ENCODE measurements around the gene FHIT.

GRCh38 chr3:60192297-60193114 is 1058.7 kb downstream of the FHIT start:
- TF ChIP-seq EP300 (IDR thresholded peaks at IDR 0.05; ENCODE audit: borderline replicate concordance in 1 of 2, low read depth in 1 of 2, low read length in 1 of 2) (no peak), CHD2 (IDR thresholded peaks at IDR 0.05; ENCODE audit: low read length, partially characterized antibody) (no peak), MXI1 (IDR thresholded peaks at IDR 0.05; ENCODE audit: low read depth, low read length) (no peak), NRF1 (IDR thresholded peaks at IDR 0.05; ENCODE audit: low read depth, low read length) (no peak)
- TF ChIP-seq, protein P1, sequence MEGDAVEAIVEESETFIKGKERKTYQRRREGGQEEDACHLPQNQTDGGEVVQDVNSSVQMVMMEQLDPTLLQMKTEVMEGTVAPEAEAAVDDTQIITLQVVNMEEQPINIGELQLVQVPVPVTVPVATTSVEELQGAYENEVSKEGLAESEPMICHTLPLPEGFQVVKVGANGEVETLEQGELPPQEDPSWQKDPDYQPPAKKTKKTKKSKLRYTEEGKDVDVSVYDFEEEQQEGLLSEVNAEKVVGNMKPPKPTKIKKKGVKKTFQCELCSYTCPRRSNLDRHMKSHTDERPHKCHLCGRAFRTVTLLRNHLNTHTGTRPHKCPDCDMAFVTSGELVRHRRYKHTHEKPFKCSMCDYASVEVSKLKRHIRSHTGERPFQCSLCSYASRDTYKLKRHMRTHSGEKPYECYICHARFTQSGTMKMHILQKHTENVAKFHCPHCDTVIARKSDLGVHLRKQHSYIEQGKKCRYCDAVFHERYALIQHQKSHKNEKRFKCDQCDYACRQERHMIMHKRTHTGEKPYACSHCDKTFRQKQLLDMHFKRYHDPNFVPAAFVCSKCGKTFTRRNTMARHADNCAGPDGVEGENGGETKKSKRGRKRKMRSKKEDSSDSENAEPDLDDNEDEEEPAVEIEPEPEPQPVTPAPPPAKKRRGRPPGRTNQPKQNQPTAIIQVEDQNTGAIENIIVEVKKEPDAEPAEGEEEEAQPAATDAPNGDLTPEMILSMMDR (IDR thresholded peaks at IDR 0.05) = no peak
